HFFc6 (cell line): Measurements from ENCODE around the gene CTXN3. TPM values are rescaled to one million over a fixed set of nuclear protein-coding genes. Genes with fewer than 3 reads are reported as not detected.
"Not testable (repeated sequence)": the region's sequence is repeated elsewhere in the genome, so short reads cannot be mapped to it uniquely, and the experiment has no call there.

Experiments
- DNase-seq: peaks from one replicate; pipeline ENCODE4 v3.0.0-alpha.2; 2018
- H3K27ac Mint-ChIP-seq: 2 replicates; pipeline ENCODE4 v1.8.0; 2020; ENCODE audit warnings: mild to moderate bottlenecking, mixed read lengths
- H3K27me3 Mint-ChIP-seq: 2 replicates; pipeline ENCODE4 v1.8.0; 2021; ENCODE audit warnings: mild to moderate bottlenecking, moderate library complexity, mixed read lengths; ENCODE audit not compliant: insufficient read depth
- H3K36me3 Mint-ChIP-seq: 2 replicates; pipeline ENCODE4 v1.8.0; 2021; ENCODE audit warnings: low read depth, mixed read lengths
- H3K4me1 Mint-ChIP-seq: 2 replicates; pipeline ENCODE4 v1.8.0; 2020; ENCODE audit warnings: low read depth, mixed read lengths
- H3K4me3 Mint-ChIP-seq: 2 replicates; pipeline ENCODE4 v1.8.0; 2020; ENCODE audit warnings: mild to moderate bottlenecking, moderate library complexity, mixed read lengths
- H3K9me3 Mint-ChIP-seq: 2 replicates; pipeline ENCODE4 v1.8.0; 2020; ENCODE audit warnings: mild to moderate bottlenecking, mixed read lengths
- total RNA-seq, 6 experiments: library from RNA; stranded (reverse); fragmentation: NEBNext Ultra II Directional; extraction: Animal tissue kit (Norgen Biotek cat#: 25700); gene quantifications; 2 replicates in 1 of 6; 3 replicates in 5 of 6; pipeline ENCODE4 v1.2.3, GENCODE V29; 2021
- TF ChIP-seq, protein P1 (sequence below): fragments of 200-600 bp; sonication (generic); IDR thresholded peaks from 2 replicates; pipeline ENCODE4 v1.5.0; 2021; ENCODE audit warnings: antibody characterized with exemption, mild to moderate bottlenecking

The CTXN3 gene
- total RNA-seq, 6 experiments from 2014 or later, result not detected

GRCh38 chr5:127665641-127666040, 16.8 kb downstream of the CTXN3 start:
- Mint-ChIP-seq H3K27ac (no peak overlapping the region), H3K27me3 (no peaks in the 10 kb centered on the region; the same call in 1 of the 2 replicates)

GRCh38 chr5:127666043-127666716, 17.3 kb downstream of the CTXN3 start:
- H3K27me3 Mint-ChIP-seq, result no peaks in the 10 kb centered on the region; the same call in 1 of the 2 replicates
- H3K9me3 Mint-ChIP-seq, result no peaks in the 10 kb centered on the region
- no peaks in the 10 kb centered on the region for H3K36me3 Mint-ChIP-seq
- H3K4me1 Mint-ChIP-seq, result no peaks in the 10 kb centered on the region
- no peak overlapping the region for H3K4me3 Mint-ChIP-seq
- H3K27ac Mint-ChIP-seq, result no peak overlapping the region
- no peak for DNase-seq
- TF ChIP-seq, protein P1, sequence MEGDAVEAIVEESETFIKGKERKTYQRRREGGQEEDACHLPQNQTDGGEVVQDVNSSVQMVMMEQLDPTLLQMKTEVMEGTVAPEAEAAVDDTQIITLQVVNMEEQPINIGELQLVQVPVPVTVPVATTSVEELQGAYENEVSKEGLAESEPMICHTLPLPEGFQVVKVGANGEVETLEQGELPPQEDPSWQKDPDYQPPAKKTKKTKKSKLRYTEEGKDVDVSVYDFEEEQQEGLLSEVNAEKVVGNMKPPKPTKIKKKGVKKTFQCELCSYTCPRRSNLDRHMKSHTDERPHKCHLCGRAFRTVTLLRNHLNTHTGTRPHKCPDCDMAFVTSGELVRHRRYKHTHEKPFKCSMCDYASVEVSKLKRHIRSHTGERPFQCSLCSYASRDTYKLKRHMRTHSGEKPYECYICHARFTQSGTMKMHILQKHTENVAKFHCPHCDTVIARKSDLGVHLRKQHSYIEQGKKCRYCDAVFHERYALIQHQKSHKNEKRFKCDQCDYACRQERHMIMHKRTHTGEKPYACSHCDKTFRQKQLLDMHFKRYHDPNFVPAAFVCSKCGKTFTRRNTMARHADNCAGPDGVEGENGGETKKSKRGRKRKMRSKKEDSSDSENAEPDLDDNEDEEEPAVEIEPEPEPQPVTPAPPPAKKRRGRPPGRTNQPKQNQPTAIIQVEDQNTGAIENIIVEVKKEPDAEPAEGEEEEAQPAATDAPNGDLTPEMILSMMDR, result no peak

More at GRCh38 chr5:127665641-127666040, 16.8 kb downstream of the CTXN3 start:
- H3K36me3 Mint-ChIP-seq, result no peaks in the 10 kb centered on the region
- H3K9me3 Mint-ChIP-seq, result no peaks in the 10 kb centered on the region
- no peak overlapping the region for H3K4me3 Mint-ChIP-seq
- DNase-seq, result no peak
- TF ChIP-seq, protein P1, result no peak
- H3K4me1 Mint-ChIP-seq, result no peaks in the 10 kb centered on the region

DNA sequence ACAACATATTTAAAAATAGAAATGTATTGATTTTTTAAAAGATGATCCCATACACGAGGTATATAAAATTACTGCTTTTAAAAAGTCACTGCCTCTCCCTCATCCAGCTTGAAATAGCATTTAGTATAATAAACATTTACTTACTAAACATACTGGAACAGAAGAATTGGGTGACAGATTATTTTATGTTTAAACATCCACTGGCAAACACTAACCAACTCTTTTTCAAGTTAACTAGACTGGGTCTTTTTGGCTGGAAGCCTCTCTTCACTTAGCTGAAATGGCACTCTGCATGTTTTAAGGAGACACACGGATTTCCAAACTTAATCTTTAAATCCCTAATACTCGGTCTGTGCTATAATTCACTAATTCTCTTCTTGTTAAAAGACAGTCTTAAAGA, 19.0 kb downstream of the CTXN3 start:
- Mint-ChIP-seq H3K4me1 (no peaks in the 10 kb centered on the region), H3K27ac (no peak overlapping the region), H3K27me3 (no peaks in the 10 kb centered on the region; the same call in 1 of the 2 replicates), H3K36me3 (no peaks in the 10 kb centered on the region), H3K9me3 (no peaks in the 10 kb centered on the region), H3K4me3 (no peak overlapping the region)
- TF ChIP-seq, protein P1, result no peak
- no peak for DNase-seq

DNA sequence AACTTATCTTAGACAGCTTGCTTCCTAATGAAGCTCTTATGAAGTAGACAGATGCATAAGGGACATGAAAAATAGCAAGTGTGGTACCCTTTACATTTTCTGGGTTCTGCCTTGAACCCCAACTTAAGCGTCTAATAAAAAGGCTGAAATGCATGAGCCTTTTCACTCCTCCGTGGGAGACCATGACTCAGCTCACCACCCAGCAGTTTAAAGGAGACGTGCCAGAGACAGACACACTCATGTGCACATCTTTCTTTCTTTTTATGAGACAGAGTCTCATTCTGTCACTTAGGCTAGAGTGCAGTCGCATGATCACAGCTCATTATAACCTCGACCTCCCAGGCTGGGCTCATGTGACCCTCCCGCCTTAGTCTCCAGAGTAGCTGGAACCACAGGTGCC, 22.3 kb downstream of the CTXN3 start:
- peaks cover 5% of the 10 kb centered on the region; the same call in 1 of the 2 replicates for H3K36me3 Mint-ChIP-seq

DNA sequence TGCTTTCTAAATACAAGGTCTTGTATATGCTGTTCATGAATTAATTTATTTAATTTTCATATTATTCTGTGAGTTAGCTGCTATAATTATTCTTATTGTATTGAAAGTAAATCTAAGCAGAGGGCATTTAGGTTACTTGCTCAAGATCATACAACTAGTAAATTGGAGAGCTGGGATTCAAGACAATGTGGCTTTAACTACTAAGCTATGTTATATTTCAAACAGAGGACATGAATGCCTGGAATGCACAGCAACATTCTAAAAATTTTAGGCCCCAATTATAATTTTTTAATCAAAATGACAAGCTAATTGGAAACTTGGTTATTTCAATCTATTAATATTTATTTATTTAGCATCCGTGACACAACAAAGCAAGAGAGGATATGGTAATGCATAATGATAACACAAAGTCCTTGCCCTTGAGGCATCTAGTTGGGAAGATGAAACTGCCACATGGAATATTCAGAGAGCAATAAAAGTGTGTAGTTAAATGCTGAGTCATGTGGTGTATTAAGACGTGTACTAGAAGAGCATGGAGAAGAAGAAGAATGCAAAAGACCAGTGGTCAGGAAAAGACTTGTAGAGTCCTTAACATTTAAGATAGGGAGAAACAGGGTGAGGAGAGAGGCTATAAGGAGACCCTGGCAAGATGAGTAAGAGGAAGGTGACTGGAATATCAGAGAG, 24.4 kb downstream of the CTXN3 start:
- Mint-ChIP-seq H3K27me3 (no peaks in the 10 kb centered on the region; the same call in none of the 2 replicates), H3K9me3 (no peaks in the 10 kb centered on the region; the same call in 1 of the 2 replicates), H3K4me1 (peaks cover 7% of the 10 kb centered on the region), H3K27ac (no peak overlapping the region), H3K36me3 (peaks cover 5% of the 10 kb centered on the region; the same call in 1 of the 2 replicates), H3K4me3 (no peak overlapping the region)
- TF ChIP-seq, protein P1, result no peak
- DNase-seq, result peak; percentile 47

More for the DNA sequence above, 22.3 kb downstream of the CTXN3 start:
- H3K9me3 Mint-ChIP-seq, result no peaks in the 10 kb centered on the region; the same call in 1 of the 2 replicates
- H3K4me1 Mint-ChIP-seq, result peaks cover 7% of the 10 kb centered on the region
- H3K27ac Mint-ChIP-seq, result no peak overlapping the region
- DNase-seq, result no peak
- TF ChIP-seq, protein P1, result no peak
- H3K27me3 Mint-ChIP-seq, result no peaks in the 10 kb centered on the region; the same call in none of the 2 replicates
- H3K4me3 Mint-ChIP-seq, result no peak overlapping the region

DNA sequence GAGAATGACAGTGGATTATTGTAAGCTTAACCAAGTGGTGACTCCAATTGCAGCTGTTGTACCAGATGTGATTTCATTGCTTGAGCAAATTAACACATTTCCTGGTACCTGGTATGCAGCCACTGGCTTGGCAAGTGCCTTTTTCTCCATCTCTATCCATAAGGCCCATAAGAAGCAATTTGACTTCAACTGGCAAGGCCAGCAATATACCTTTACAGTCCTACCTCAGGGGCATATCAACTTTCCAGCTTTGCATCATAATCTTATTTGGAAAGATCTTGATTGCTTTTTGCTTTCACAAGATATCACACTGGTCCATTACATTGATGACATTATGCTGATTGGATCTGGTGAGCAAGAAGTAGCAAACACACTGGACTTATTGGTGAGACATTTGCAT, 28.1 kb downstream of the CTXN3 start:
- not testable (repeated sequence) for H3K27ac Mint-ChIP-seq, H3K36me3 Mint-ChIP-seq, DNase-seq, H3K27me3 Mint-ChIP-seq, H3K4me3 Mint-ChIP-seq, H3K9me3 Mint-ChIP-seq, H3K4me1 Mint-ChIP-seq

- H3K27ac Mint-ChIP-seq, H3K36me3 Mint-ChIP-seq, H3K9me3 Mint-ChIP-seq, DNase-seq, H3K4me1 Mint-ChIP-seq, H3K27me3 Mint-ChIP-seq, H3K4me3 Mint-ChIP-seq: not testable (repeated sequence)
Observed at GRCh38 chr5:127679691-127680330, 30.9 kb downstream of the CTXN3 start.
